Hepatocyte (in vitro differentiated cells): ENCODE results near the gene CABP4. TPM values are rescaled to one million over a fixed set of nuclear protein-coding genes. Genes with fewer than 3 reads are reported as not detected.
"Not testable (repeated sequence)": the region's sequence is repeated elsewhere in the genome, so short reads cannot be mapped to it uniquely, and the experiment has no call there.

Experiments used
- DNase-seq: peaks from one replicate; pipeline ENCODE4 v3.0.0-alpha.2; 2016; ENCODE audit warnings: low spot score
- H2AFZ ChIP-seq: fragments of 200-600 bp; sonication (generic); 2 replicates; pipeline ENCODE4 v1.6.0; 2016; ENCODE audit warnings: antibody characterized with exemption, mild to moderate bottlenecking
- H3K27ac ChIP-seq: fragments of 200-600 bp; sonication (generic); 2 replicates; pipeline ENCODE4 v1.5.1; 2016; ENCODE audit warnings: mild to moderate bottlenecking
- H3K27me3 ChIP-seq: fragments of 200-600 bp; sonication (generic); 2 replicates; pipeline ENCODE4 v1.6.1; 2016
- H3K36me3 ChIP-seq: fragments of 200-600 bp; sonication (generic); replicated peaks from 2 replicates; pipeline ENCODE4 v1.5.1; 2016; ENCODE audit warnings: low read depth; ENCODE audit not compliant: insufficient read depth
- H3K4me1 ChIP-seq: fragments of 200-600 bp; sonication (generic); 2 replicates; pipeline ENCODE4 v1.5.1; 2016; ENCODE audit warnings: mild to moderate bottlenecking, moderate library complexity; ENCODE audit not compliant: insufficient read depth
- H3K4me2 ChIP-seq: fragments of 200-600 bp; sonication (generic); 2 replicates; pipeline ENCODE4 v1.6.0; 2016
- H3K4me3 ChIP-seq: fragments of 200-600 bp; sonication (generic); 2 replicates; pipeline ENCODE4 v1.5.1; 2016; ENCODE audit warnings: mild to moderate bottlenecking
- H3K79me2 ChIP-seq: fragments of 200-600 bp; sonication (generic); 2 replicates; pipeline ENCODE4 v1.6.0; 2017; ENCODE audit warnings: mild to moderate bottlenecking
- H3K9me2 ChIP-seq: fragments of 200-600 bp; sonication (generic); replicated peaks from 2 replicates; pipeline ENCODE4 v1.6.0; 2017; ENCODE audit warnings: mild to moderate bottlenecking; ENCODE audit not compliant: insufficient read depth
- H3K9me3 ChIP-seq: fragments of 200-600 bp; sonication (generic); 2 replicates; pipeline ENCODE4 v1.5.1; 2016; ENCODE audit warnings: low read depth, mild to moderate bottlenecking
- H4K20me1 ChIP-seq: fragments of 200-600 bp; sonication (generic); 2 replicates; pipeline ENCODE4 v1.6.0; 2016; ENCODE audit warnings: mild to moderate bottlenecking; ENCODE audit not compliant: insufficient read depth, poor library complexity, severe bottlenecking
- CTCF ChIP-seq: fragments of 200-600 bp; sonication (generic); IDR thresholded peaks from 2 replicates; pipeline ENCODE4 v1.5.1; 2016; ENCODE audit warnings: antibody characterized with exemption, mild to moderate bottlenecking; ENCODE audit not compliant: poor library complexity
- EZH2 ChIP-seq: fragments of 200-600 bp; sonication (generic); IDR thresholded peaks from 2 replicates; pipeline ENCODE4 v1.6.1; 2016; ENCODE audit warnings: antibody characterized with exemption, mild to moderate bottlenecking, borderline replicate concordance
- EZH2phosphoT487 ChIP-seq: fragments of 200-600 bp; sonication (generic); IDR thresholded peaks from one replicate; pipeline ENCODE4 v1.6.1; 2018; ENCODE audit warnings: antibody characterized with exemption, mild to moderate bottlenecking, low read depth, moderate library complexity; ENCODE audit not compliant: unreplicated experiment, severe bottlenecking
- WGBS: methylation state at CpG from one replicate; pipeline ENCODE4 v1.1.6; 2016; ENCODE audit warnings: low lambda C conversion rate; ENCODE audit errors: missing lambda C conversion rate; 5-methylcytosine and 5-hydroxymethylcytosine counted together
- polyA plus RNA-seq: library from polyadenylated mRNA; unstranded; fragments of >200 nt; fragmentation: Nextera tagmentation; extraction: Ambion mirVana; gene quantifications from 2 replicates; pipeline ENCODE4 v1.2.1, GENCODE V29; 2016
- total RNA-seq: library from RNA; depleted of rRNA; stranded (reverse); fragments of >200 nt; gene quantifications from 2 replicates; pipeline ENCODE4 v1.2.3, GENCODE V29; 2014

The CABP4 gene
- total and polyA plus RNA-seq, 2 experiments from 2014 or later: not detected

- not testable (repeated sequence) for H3K27me3 ChIP-seq, H3K36me3 ChIP-seq, H3K4me2 ChIP-seq, H3K79me2 ChIP-seq, H2AFZ ChIP-seq, H3K27ac ChIP-seq, H3K4me3 ChIP-seq, DNase-seq, H3K4me1 ChIP-seq, H3K9me3 ChIP-seq, H4K20me1 ChIP-seq, H3K9me2 ChIP-seq
- 81% methylated on average over 16 of the region's 16 CpGs for WGBS
Measured at GRCh38 chr11:67477344-67478050, 22.3 kb downstream of the CABP4 start.

GRCh38 chr11:67482275-67482826 is 27.2 kb downstream of the CABP4 start:
- peak overlapping the region; percentile 57 for H3K27ac ChIP-seq
- H3K4me1 ChIP-seq: peaks cover 10% of the 10 kb centered on the region
- peaks cover 26% of the 10 kb centered on the region for H3K79me2 ChIP-seq
- H3K4me2 ChIP-seq: peak overlapping the region; percentile 77
- DNase-seq: no peak
- WGBS: 71% methylated on average over 19 of the region's 19 CpGs
- H2AFZ ChIP-seq: peak overlapping the region; percentile 64
- no peaks in the 10 kb centered on the region for H3K36me3 ChIP-seq
- no peaks in the 10 kb centered on the region for H3K9me2 ChIP-seq
- H3K9me3 ChIP-seq: no peaks in the 10 kb centered on the region
- H3K27me3 ChIP-seq: no peaks in the 10 kb centered on the region
- no peaks in the 10 kb centered on the region for H4K20me1 ChIP-seq
- TF ChIP-seq EZH2: no peak
- TF ChIP-seq EZH2phosphoT487: no peak
- no peak for TF ChIP-seq CTCF
- peak overlapping the region; percentile 11 for H3K4me3 ChIP-seq

- H3K27ac ChIP-seq: peak within 1 kb of the TSS; percentile 57
- H3K79me2 ChIP-seq: peaks cover 26% of the 10 kb centered on the region
- 14% methylated on average over 60 of the region's 60 CpGs for WGBS
Measured at GRCh38 chr11:67482827-67483798, 28.0 kb downstream of the CABP4 start, which contains the start of gene AIP. Gene AIP, plus strand, starts transcription at chr11:67483026. Its CDS starts 133 bp downstream, at chr11:67483159.

More at GRCh38 chr11:67482827-67483798, 28.0 kb downstream of the CABP4 start, which contains the start of gene AIP:
- Histone ChIP-seq H3K27me3 (no peaks in the 10 kb centered on the region), H2AFZ (peak within 1 kb of the TSS; percentile 73), H3K9me3 (no peaks in the 10 kb centered on the region), H3K9me2 (no peaks in the 10 kb centered on the region), H3K4me1 (peaks cover 10% of the 10 kb centered on the region), H3K4me3 (peak within 1 kb of the TSS; percentile 34), H3K36me3 (no peaks in the 10 kb centered on the region), H4K20me1 (no peaks in the 10 kb centered on the region), H3K4me2 (peak within 1 kb of the TSS; percentile 77)
- peak; percentile 98 for DNase-seq
- no peak for TF ChIP-seq CTCF
- TF ChIP-seq EZH2phosphoT487: no peak
- TF ChIP-seq EZH2: no peak
